Upper lobe of right lung (tissue), 1 donor: ENCODE data around the gene CHN2. TPM values are rescaled to one million over a fixed set of nuclear protein-coding genes. Genes with fewer than 3 reads are reported as not detected.
A peak's percentile ranks its signal among the peaks of the same experiment; 100 is the strongest.

Experiments
- ATAC-seq: fragments of 200-7000 bp; cut with Tn5 transposase; one replicate; pipeline ENCODE4 v1.9.1; 2020; ENCODE audit warnings: mild to moderate bottlenecking, moderate library complexity
- DNase-seq: peaks from one replicate; pipeline ENCODE4 v3.0.0-alpha.2; 2020
- H3K27ac ChIP-seq: fragments of 200-600 bp; one replicate; pipeline ENCODE4 v1.8.0; 2022
- H3K27me3 ChIP-seq: fragments of 200-600 bp; one replicate; pipeline ENCODE4 v1.8.0; 2022; ENCODE audit warnings: mild to moderate bottlenecking
- H3K36me3 ChIP-seq: fragments of 200-600 bp; one replicate; pipeline ENCODE4 v1.8.0; 2022
- H3K4me1 ChIP-seq: fragments of 200-600 bp; one replicate; pipeline ENCODE4 v1.8.0; 2022
- H3K4me3 ChIP-seq: fragments of 200-600 bp; one replicate; pipeline ENCODE4 v1.8.0; 2022; ENCODE audit warnings: mild to moderate bottlenecking
- H3K9me3 ChIP-seq: fragments of 200-600 bp; one replicate; pipeline ENCODE4 v1.8.0; 2022
- intact Hi-C: fragments of 100-400 bp; cut with DNase I; formaldehyde crosslinking; loops from one replicate; pipeline ENCODE4 v1.11.0; 2022
- total RNA-seq: library from RNA; stranded (reverse); fragmentation: NEBNext Ultra II Directional; extraction: Animal tissue kit (Norgen Biotek cat#: 25700); gene quantifications from one replicate; pipeline ENCODE4 v1.2.1, GENCODE V29; 2021
- TF ChIP-seq, protein P1 (sequence below): fragments of 200-600 bp; IDR thresholded peaks from one replicate; pipeline ENCODE4 v1.8.0; 2022; ENCODE audit warnings: antibody characterized with exemption
- donor health status: DM: no; HTN: yes; CAD: no; lungs with severe emphysema.

The CHN2 gene
- total RNA-seq, 1 donor from 2014 or later, result 14.4 TPM

DNA sequence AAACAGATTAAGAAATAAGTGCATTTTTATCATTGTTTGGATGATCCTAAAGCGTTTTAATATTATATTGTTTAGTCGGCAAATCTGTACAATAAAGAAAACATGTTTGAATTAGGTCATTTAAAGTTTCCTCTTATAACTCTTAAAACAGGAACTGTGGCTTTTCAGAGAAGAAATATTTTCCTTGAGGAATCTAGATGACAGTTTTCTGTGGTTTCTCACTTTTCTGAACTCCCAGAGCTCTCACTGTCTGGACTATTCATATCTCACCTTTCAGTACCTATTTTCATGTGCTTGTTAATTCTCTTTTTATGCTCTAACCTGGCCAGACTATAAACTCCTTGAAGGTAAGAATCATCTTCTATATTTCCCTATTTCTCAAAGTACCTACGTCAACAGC lies 135.1 kb downstream of the CHN2 start:
- TF ChIP-seq, protein P1, sequence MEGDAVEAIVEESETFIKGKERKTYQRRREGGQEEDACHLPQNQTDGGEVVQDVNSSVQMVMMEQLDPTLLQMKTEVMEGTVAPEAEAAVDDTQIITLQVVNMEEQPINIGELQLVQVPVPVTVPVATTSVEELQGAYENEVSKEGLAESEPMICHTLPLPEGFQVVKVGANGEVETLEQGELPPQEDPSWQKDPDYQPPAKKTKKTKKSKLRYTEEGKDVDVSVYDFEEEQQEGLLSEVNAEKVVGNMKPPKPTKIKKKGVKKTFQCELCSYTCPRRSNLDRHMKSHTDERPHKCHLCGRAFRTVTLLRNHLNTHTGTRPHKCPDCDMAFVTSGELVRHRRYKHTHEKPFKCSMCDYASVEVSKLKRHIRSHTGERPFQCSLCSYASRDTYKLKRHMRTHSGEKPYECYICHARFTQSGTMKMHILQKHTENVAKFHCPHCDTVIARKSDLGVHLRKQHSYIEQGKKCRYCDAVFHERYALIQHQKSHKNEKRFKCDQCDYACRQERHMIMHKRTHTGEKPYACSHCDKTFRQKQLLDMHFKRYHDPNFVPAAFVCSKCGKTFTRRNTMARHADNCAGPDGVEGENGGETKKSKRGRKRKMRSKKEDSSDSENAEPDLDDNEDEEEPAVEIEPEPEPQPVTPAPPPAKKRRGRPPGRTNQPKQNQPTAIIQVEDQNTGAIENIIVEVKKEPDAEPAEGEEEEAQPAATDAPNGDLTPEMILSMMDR, result no peak
- Histone ChIP-seq H3K36me3 (no peaks in the 10 kb centered on the region), H3K9me3 (no peaks in the 10 kb centered on the region), H3K4me3 (no peak overlapping the region), H3K27me3 (no peaks in the 10 kb centered on the region), H3K4me1 (peaks cover 7% of the 10 kb centered on the region), H3K27ac (no peak overlapping the region)
- no peak for DNase-seq
- intact Hi-C loops, result no loop called here
- ATAC-seq, result no peak

DNA sequence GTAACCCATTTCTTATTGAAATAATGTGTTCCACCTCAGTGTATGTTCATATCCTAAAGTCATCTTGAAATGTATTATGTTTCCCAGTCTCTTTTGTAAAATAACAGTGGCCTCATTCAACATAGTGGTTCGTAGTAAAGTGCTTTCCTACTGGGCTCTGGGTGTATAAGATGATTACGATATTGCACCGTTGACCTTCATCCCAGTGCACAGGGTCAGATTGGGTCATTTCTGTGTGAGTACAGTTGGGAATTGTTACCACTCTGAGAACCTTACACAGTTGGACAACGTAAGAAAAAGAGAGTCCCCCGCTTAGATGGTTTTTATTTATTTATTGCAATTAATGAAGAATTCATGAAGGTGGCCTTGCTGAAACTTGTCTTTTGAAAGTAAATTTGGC lies 135.6 kb downstream of the CHN2 start:
- ATAC-seq, result no peak
- Histone ChIP-seq H3K9me3 (no peaks in the 10 kb centered on the region), H3K4me1 (peaks cover 7% of the 10 kb centered on the region), H3K27me3 (no peaks in the 10 kb centered on the region), H3K36me3 (no peaks in the 10 kb centered on the region), H3K27ac (no peak overlapping the region), H3K4me3 (no peak overlapping the region)
- TF ChIP-seq, protein P1, result no peak
- no peak for DNase-seq
- intact Hi-C loops, result no loop called here

DNA sequence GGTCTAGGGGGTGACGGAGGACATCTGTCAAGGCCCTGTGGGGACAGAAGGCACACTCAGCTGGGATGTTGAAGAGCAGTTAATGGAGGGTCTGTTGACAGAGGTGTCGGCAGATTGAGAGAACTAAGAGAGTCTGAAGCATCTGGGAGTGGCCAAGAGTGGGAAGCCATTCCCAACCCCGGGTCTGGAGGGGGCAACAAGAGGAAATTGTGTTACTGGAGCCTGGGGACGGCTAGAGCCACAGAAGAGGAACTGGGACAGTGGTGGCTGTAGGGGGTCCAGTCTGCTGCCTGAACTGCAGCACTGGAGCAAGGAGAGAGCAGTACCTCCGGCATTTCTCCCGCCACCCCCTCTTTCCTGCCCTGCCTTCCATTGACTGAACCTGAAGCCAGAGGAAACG lies 136.6 kb downstream of the CHN2 start:
- no peaks in the 10 kb centered on the region for H3K9me3 ChIP-seq
- no peak overlapping the region for H3K4me3 ChIP-seq
- DNase-seq (no peak), ATAC-seq (no peak)
- H3K4me1 ChIP-seq, result peaks cover 7% of the 10 kb centered on the region
- no peaks in the 10 kb centered on the region for H3K27me3 ChIP-seq
- no peaks in the 10 kb centered on the region for H3K36me3 ChIP-seq
- intact Hi-C loops, result no loop called here
- no peak overlapping the region for H3K27ac ChIP-seq
- TF ChIP-seq, protein P1, result no peak

DNA sequence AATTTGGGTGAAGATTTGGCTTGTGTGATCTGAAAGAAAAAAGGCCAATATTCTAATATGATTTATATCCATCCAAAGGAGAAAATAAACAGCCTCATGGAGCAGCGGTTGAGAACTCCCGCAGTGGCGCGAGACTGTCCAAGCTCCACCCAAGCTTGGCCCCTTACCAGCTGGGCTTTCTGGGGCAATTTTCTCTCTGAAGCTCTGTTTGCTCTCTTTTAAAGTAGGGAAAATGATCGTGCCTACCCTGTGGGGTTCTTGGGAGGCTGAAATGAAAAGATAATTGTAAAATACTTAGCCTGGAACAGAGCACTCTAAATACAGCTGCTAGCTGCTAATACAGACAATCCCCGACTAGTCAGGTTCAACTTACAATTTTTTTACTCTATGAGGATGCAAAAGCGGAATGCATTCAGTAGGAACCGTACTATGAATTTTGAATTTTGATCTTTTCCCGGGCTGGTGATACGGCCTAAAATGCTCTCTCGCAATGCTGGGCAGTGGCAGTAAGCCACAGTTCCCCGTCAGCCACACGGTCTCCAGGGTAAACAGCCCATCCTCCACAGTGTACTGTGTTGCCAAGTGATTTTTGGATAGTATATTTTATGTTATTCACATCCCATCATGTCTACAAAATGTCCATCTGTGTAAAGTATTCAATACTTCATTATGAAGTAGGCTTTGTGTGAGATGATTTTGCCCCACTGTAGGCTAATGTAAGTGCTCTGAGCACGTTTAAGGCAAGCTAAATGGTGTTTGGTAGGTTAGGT lies 137.7 kb downstream of the CHN2 start:
- Histone ChIP-seq H3K9me3 (no peaks in the 10 kb centered on the region), H3K4me1 (peaks cover 13% of the 10 kb centered on the region), H3K36me3 (no peaks in the 10 kb centered on the region), H3K4me3 (no peak overlapping the region), H3K27me3 (no peaks in the 10 kb centered on the region), H3K27ac (no peak overlapping the region)
- intact Hi-C loops, result no loop called here
- ATAC-seq, result no peak
- TF ChIP-seq, protein P1, result no peak
- DNase-seq, result no peak

DNA sequence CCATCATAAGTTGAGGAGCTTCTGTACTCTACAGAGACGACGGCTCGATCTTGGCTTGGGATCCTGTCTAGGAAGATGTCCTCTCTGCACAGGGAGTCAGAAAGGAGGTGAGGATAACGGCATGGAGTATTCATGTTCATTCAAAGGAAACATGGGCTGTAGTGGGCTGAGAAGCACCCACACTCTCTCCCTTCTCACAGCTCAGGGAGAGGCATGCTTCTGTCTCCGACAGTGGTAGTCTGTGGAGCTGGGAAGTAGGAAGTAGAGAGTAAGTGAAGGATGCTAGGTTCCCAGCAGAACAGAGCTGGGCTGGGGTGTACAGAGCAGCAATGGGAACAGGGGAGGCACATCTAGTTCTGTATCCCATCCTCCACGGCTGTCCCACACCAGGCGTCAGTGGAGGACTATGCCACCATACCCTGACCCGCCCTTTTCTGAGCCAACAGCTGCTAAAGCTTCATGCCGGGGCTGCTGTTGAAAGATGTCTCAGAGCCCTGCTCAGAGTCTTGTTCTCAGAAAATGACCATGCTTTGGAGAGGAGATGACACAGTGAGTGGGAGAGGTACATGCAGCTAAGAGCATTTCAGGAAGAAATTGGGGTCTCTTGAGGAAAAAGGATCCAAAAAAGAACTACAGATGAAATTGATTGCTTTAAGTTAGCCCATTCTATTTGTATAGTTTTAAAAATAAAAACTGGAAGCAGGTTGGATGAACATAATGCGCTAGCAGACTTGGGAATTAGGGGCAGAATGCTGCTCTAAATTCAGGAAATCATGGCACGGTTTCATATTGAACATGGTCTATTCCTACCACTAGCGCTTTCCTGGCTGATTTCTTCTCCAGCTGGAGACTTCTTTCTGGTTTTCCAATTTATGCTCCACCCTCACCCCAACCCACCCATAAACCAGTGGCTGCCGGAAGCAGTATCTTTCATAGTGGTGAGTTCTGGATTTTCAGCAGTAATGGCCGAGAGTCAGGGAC lies 138.6 kb downstream of the CHN2 start:
- Histone ChIP-seq H3K4me3 (no peak overlapping the region), H3K27ac (no peak overlapping the region), H3K27me3 (no peaks in the 10 kb centered on the region), H3K36me3 (no peaks in the 10 kb centered on the region), H3K4me1 (peaks cover 14% of the 10 kb centered on the region), H3K9me3 (no peaks in the 10 kb centered on the region)
- ATAC-seq (peak; percentile 25), DNase-seq (no peak)
- intact Hi-C loops, result no loop called here
- TF ChIP-seq, protein P1, result no peak
